ENCODE results near the gene EIF2D.

The EIF2D gene

GRCh38 chr1:206569556-206569955 lies 42.7 kb downstream of the EIF2D start:
- DNase-seq (ENCODE audit: low spot score), result no peak

- no peak for DNase-seq (ENCODE audit: low spot score)
These were observed 43.4 kb downstream of the EIF2D start for GRCh38 chr1:206568779-206569352.

DNA sequence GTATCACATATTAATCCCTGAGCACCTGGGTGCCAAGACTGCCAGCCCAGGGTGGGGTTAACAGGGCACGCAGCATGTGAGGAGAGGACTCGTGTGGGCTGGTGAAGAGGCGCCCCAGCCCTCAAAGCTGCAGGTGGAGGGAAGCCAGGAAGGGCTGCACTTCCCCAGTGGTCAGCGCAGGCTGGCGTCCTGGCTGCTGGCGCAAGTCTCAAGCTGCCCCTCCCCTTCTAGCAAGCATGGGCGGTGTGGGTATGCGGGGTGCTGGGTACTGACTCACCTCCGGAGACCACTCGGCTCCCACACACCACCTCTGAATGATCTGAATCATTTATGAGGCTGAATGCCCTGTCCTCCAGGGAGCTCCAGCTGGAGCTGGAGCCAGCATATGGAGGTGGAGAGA lies 44.0 kb downstream of the EIF2D start:
- no peak for DNase-seq (ENCODE audit: low spot score)

GRCh38 chr1:206566999-206567398 lies 45.3 kb downstream of the EIF2D start:
- no peak for DNase-seq (ENCODE audit: low spot score)

DNA sequence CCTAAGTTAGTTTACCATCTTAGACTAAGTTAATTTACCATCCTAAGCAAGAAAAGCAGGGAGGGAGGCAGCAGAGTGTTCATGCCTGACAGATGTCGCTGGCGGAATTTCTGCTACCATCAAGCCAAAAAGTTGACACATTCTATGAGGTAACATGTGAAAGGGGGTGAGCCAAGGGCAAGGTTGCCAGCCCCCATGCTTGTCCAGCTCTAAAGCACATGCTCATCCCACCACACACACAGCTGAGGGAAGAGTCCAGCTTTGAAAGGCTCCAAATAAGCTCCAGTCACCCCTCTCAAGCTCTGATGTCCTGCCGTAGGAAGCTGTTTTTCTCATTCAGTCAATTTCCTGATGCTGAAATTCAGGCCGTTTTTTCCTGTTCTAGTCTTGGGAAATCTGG lies 46.3 kb downstream of the EIF2D start:
- no peak for DNase-seq (ENCODE audit: low spot score)

GRCh38 chr1:206563367-206564207 lies 48.7 kb downstream of the EIF2D start:
- DNase-seq (ENCODE audit: low spot score), result no peak

DNA sequence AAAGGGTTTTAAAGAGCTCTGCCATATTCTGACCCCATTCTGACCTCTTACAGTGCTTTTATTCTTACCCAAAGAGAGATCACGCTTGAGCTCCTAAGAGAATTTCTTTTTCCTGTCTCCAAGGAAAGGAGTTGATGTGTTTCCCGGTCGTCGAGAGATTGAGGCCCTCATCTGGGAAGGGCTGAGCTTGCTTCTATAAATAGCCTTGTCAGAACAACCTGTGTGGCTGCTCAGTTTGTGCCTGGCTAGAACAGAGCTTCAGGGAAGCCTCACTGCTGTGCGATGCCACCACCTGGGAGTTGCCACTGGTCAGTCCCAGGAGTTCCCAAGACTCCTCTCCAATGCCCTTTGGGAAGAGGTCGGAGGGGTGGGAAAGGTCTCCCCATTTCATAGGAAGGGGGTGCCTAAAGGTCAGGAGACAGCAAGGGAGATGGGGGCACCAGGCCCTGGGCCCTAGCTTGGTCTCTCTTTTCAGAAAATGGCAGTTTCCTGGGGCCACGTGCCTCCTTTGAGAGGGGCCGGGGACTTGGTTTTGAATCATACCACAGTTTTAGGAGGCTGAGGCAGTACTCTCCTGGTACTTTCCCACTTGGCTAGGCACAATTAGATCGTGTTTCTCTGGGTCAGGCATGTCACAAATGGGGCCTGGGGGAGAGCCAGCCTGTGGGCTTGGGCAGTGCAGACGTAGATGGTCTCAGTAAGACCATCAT lies 52.1 kb downstream of the EIF2D start:
- no peak for DNase-seq (ENCODE audit: low spot score)

GRCh38 chr1:206559672-206559995 lies 52.6 kb downstream of the EIF2D start:
- no peak for DNase-seq (ENCODE audit: low spot score)

GRCh38 chr1:206558794-206559671 lies 53.2 kb downstream of the EIF2D start:
- DNase-seq (ENCODE audit: low spot score), result no peak

DNA sequence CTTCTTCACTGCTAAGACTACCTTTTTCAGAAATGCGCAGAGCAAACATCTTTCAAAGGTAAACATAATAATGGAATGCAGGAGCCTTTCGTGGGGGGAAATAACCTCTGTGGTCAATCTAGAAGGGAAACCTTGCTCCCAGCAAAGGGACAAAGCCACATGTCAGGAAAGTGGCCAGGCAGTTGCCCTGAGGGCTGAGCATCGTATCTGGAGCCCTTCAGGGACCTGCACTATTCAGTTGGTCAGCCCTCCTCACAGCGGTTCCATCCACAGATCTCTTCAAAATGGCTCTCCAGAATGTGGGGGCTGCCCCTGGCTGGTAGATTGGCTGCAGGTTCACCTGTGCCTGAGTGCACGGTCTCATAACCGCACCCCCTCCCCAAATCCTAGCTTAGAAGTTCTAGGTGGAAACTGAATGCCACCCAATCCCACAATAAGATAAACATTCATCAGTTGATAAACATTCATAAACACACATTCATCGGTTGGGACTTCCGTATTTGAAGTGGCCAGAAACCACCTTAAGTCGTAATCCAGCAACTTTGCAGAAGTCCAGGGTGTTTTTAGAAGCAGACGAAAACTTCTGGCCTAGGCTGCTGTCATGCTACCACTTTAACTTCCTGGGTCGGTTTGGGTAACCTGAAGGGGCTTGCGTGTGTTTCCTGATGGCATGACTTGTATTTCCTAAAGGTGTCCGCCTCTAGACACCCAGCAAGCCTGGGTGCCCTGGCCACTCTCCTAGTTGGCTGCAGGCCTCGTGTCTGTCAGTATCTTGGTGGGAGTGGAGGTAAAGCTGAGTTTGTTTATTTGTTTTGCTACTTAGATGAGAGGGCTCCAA lies 54.4 kb downstream of the EIF2D start:
- peak; percentile 53 for DNase-seq (ENCODE audit: low spot score)

GRCh38 chr1:206556750-206557635 lies 55.3 kb downstream of the EIF2D start:
- DNase-seq (ENCODE audit: low spot score), result peak; percentile 93

- DNase-seq (ENCODE audit: low spot score), result peak; percentile 76
These were observed 56.1 kb downstream of the EIF2D start for GRCh38 chr1:206556047-206556749.

DNA sequence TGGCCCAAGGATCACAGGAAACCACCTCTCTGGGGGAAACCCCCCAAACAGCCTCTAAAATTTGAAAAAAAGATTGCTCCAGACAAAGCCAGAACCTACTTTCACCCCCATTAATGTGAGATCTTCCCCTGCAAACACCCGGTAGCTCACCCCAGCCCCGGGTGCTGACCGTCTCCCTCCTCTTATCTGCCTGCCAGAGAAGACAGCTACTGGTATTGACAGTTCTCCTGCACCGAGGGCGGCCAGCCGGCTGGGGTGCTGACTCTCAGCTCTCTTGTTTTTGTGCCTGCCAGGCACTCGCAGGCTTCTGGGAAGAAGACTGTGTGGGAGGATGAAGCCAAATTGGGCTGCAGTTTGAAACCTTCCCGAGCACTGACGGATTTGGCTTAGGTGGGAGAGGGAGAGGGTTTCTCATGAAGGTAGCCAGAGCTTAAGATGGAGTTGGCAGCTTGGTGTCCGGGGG lies 56.8 kb downstream of the EIF2D start:
- no peak for DNase-seq (ENCODE audit: low spot score)

DNA sequence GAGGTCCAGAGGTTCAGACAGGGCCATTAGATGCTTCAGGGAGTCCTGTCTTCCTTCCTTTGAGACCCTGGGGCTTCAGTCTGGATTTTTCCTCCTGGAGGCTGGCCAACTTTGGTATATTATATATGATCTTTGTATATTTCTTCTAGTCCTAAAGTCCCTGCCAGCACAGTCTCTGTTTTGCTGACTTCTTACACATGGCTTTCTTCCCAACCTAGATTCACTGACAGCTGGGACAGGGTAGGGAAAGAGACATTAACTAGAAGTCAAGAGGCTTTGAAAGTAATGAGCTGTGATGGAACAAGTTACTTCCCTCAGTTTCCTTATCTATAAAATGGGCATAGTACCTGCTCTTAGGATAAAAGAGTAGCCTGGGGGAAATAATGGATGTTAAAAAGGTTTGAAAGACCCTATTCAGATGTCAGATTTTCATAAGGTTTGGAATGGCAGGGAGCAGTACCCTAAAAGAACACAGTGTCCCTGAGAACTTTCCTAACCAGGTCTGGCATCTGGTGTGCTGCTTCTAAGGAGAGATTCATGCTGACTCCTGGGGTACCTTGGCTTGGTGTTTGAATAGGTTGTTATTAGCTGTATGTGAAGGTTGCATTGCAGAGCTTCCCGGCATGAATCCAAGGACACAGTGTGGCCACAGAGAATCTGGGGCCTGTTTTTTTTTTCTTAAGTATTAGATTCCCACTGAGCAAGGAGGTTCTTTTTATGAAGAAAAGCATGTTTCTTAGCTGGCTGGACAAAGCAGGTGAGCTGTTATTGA lies 57.4 kb downstream of the EIF2D start:
- no peak for DNase-seq (ENCODE audit: low spot score)

DNA sequence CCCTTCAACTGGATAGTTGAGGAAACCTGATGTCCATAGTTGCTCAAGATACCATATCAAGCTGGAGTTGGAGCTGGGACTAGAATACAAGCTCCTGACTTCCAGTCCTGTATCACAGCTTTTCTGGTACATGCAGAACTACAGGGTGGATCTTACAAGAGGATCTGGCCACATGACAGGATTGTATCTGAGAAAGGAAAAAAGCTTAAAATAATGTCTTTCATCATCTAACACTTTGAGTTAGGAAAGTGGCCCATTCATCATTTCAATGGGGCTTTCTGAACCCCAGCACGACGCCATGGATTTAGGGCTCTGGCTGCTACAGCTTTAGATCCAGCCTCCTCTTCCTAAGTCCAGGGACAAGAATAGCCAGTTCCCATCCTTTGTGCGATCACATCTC lies 58.1 kb downstream of the EIF2D start:
- no peak for DNase-seq (ENCODE audit: low spot score)

DNA sequence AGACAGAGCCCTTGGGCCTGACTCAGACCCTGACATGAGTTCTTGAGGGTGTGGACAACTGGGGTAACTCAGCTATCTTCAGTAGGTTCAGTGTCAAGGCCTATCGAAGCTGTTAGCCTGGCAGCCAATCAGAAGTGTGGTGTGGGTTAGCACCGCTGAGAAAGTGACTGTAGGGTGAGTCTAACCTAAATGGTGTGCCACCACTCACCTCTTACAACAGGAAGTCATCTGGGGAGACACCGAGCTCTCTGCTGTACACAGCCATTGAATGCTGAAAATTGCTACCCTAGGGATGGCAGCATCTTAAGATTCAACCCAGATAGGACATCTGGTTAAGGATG lies 60.3 kb downstream of the EIF2D start:
- DNase-seq (ENCODE audit: low spot score), result peak; percentile 80

- no peak for DNase-seq (ENCODE audit: low spot score)
These were observed 60.8 kb downstream of the EIF2D start for GRCh38 chr1:206551296-206551985.

DNA sequence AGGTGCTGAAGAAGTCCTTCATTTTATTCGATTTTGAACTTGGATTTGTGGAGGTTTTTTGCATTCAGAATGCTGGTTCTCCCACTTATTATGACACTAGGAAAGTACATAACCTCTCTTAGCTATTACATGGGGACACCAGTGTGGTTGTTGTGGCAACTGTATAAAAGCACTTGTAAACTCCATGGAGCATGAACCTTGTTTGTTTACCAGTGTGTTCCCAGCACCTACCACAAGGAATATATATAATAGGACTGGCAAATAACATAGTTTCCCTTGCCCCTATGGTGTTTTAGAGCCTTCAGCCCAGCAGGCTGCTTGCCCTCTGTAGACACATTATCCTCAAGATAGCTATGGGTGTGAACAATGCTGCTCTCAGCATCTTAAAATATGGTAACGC lies 61.8 kb downstream of the EIF2D start:
- no peak for DNase-seq (ENCODE audit: low spot score)

Measured in activated CD4-positive, alpha-beta T cell treated with anti-CD3 and anti-CD28 coated beads, Interleukin-2, Interleukin-4, amounts not matched to agents 100 ng/mL and 50 ng/mL, durations not matched to agents 16 hours and 8 hours (primary cell).